Measurements from ENCODE around the gene NAV2.

GRCh38 chr11:19838994-19839768, 126.5 kb downstream of the NAV2 start:
- TF ChIP-seq CTCF (IDR thresholded peaks at IDR 0.05) (no peak), EP300 (IDR thresholded peaks at IDR 0.05) (no peak), POLR2A (IDR thresholded peaks at IDR 0.05) (no peak)
